Body of pancreas (tissue), 4 donors: ENCODE measurements around the gene PDE3A.
"Not testable (repeated sequence)": the region's sequence is repeated elsewhere in the genome, so short reads cannot be mapped to it uniquely, and the experiment has no call there.

ENCODE experiments used
- POLR2A ChIP-seq, 3 donors: fragments of 450-650 bp; IDR thresholded peaks; one replicate each; pipeline ENCODE4 v1.6.1; 2016; ENCODE audit warnings: antibody characterized with exemption in 3 of 3, mild to moderate bottlenecking in 2 of 3
- TF ChIP-seq, protein P1 (sequence below), 7 experiments: fragments of 450-650 bp in 4 of 7; fragments of 200-600 bp in 3 of 7; sonication (generic) in 3 of 7; IDR thresholded peaks; one replicate each; pipeline ENCODE4 v1.5.1; 2016 to 2019; ENCODE audit warnings: antibody characterized with exemption in 7 of 7

DNA sequence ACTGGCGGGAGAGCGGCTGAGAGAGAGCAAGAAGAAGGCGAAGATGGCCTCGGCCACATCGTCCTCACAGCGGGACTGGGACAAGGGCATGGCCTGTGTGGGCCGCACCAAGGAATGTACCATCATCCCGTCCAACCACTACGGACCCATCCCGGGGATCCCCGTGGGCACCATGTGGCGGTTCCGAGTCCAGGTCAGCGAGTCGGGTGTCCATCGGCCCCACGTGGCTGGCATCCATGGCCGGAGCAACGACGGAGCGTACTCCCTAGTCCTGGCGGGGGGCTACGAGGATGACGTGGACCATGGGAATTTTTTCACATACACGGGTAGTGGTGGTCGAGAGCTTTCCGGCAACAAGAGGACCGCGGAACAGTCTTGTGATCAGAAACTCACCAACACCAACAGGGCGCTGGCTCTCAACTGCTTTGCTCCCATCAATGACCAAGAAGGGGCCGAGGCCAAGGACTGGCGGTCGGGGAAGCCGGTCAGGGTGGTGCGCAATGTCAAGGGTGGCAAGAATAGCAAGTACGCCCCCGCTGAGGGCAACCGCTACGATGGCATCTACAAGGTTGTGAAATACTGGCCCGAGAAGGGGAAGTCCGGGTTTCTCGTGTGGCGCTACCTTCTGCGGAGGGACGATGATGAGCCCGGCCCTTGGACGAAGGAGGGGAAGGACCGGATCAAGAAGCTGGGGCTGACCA lies 183.6 kb downstream of the PDE3A start:
- TF ChIP-seq POLR2A (IDR thresholded peaks at IDR 0.05), result not testable (repeated sequence)
- TF ChIP-seq, protein P1, sequence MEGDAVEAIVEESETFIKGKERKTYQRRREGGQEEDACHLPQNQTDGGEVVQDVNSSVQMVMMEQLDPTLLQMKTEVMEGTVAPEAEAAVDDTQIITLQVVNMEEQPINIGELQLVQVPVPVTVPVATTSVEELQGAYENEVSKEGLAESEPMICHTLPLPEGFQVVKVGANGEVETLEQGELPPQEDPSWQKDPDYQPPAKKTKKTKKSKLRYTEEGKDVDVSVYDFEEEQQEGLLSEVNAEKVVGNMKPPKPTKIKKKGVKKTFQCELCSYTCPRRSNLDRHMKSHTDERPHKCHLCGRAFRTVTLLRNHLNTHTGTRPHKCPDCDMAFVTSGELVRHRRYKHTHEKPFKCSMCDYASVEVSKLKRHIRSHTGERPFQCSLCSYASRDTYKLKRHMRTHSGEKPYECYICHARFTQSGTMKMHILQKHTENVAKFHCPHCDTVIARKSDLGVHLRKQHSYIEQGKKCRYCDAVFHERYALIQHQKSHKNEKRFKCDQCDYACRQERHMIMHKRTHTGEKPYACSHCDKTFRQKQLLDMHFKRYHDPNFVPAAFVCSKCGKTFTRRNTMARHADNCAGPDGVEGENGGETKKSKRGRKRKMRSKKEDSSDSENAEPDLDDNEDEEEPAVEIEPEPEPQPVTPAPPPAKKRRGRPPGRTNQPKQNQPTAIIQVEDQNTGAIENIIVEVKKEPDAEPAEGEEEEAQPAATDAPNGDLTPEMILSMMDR (IDR thresholded peaks at IDR 0.05), result not testable (repeated sequence)
